Endothelial cell of umbilical vein (primary cell): ENCODE results near the gene FBXW9. TPM values are rescaled to one million over a fixed set of nuclear protein-coding genes. Genes with fewer than 3 reads are reported as not detected.

Experiments
- BruUV-seq: library from RNA; stranded (reverse); fragments of 400-500 nt; replicated peaks from 2 replicates; lab custom pipeline; 2021; lab: Mats Ljungman, UMichigan
- CTCF ChIA-PET: fragments of 300-600, 350-600 bp; sonication (Branson Sonifier 250); formaldehyde crosslinking; loops from one replicate; lab custom pipeline; 2021; ENCODE audit warnings: antibody characterized with exemption, inconsistent platforms; lab: Charles Lee
- POLR2A ChIA-PET: fragments of 300-600, 350-600 bp; sonication (Branson Sonifier 250); formaldehyde crosslinking; loops from one replicate; lab custom pipeline; 2021; ENCODE audit warnings: antibody characterized with exemption, inconsistent platforms; lab: Charles Lee
- DNase-seq: peaks from one replicate; pipeline ENCODE4 v3.0.0-alpha.2; 2011; ENCODE audit warnings: low read depth, low spot score
- FAIRE-seq: peaks from 2 replicates; lab custom pipeline; 2011; peaks lifted over from hg19 to GRCh38; lab: Jason Lieb, UNC
- H2AFZ ChIP-seq: 2 replicates; pipeline ENCODE4 v1.6.0; 2012; ENCODE audit warnings: low read depth, low read length, control low read depth, inconsistent platforms
- H3K27ac ChIP-seq: 2 replicates; pipeline ENCODE4 v1.5.1; 2011; ENCODE audit warnings: low read depth, mild to moderate bottlenecking, control low read depth, low read length, moderate library complexity; ENCODE audit not compliant: insufficient read depth
- H3K27me3 ChIP-seq, 2 experiments: 2 replicates each; pipeline versions ENCODE4 v1.6.0 to v1.6.1; 2011; ENCODE audit warnings: low read length in 2 of 2, mixed read lengths in 1 of 2; ENCODE audit not compliant: control insufficient read depth in 2 of 2, insufficient read depth in 2 of 2
- H3K36me3 ChIP-seq, 2 experiments: 2 replicates in 1 of 2; 3 replicates in 1 of 2; pipeline ENCODE4 v1.5.1; 2011; ENCODE audit warnings: low read length in 2 of 2, mild to moderate bottlenecking in 1 of 2, moderate library complexity in 1 of 2; ENCODE audit not compliant: control insufficient read depth in 2 of 2, insufficient read depth in 2 of 2; ENCODE audit errors: extremely low read depth in 1 of 2
- H3K4me1 ChIP-seq: 3 replicates; pipeline ENCODE4 v1.5.1; 2011; ENCODE audit warnings: mild to moderate bottlenecking, low read length; ENCODE audit not compliant: control insufficient read depth, insufficient read depth; ENCODE audit errors: extremely low read depth
- H3K4me2 ChIP-seq: 2 replicates; pipeline ENCODE4 v1.6.1; 2011; ENCODE audit warnings: low read length, control low read depth, mixed read lengths; ENCODE audit not compliant: insufficient read depth
- H3K4me3 ChIP-seq, 3 experiments: fragments of 200-600 bp in 1 of 3; sonication (generic), shearing (Covaris generic) in 1 of 3; replicated peaks in 1 of 3; 2 replicates each; pipeline ENCODE4 v1.5.1; 2011 to 2016; ENCODE audit warnings: control low read depth in 3 of 3, low read length in 3 of 3, mild to moderate bottlenecking in 2 of 3, inconsistent platforms in 1 of 3, low read depth in 1 of 3, moderate library complexity in 1 of 3; ENCODE audit not compliant: insufficient read depth in 1 of 3
- H3K79me2 ChIP-seq: 2 replicates; pipeline ENCODE4 v1.6.0; 2012; ENCODE audit warnings: low read length, inconsistent platforms; ENCODE audit not compliant: control insufficient read depth, insufficient read depth
- H3K9ac ChIP-seq: replicated peaks from 2 replicates; pipeline ENCODE3; 2011; ENCODE audit warnings: low read length, control low read depth; ENCODE audit not compliant: insufficient read depth; ENCODE audit errors: extremely low read depth
- H3K9me1 ChIP-seq: replicated peaks from 3 replicates; pipeline ENCODE4 v1.6.0; 2011; ENCODE audit warnings: mild to moderate bottlenecking, low read length; ENCODE audit not compliant: control insufficient read depth, insufficient read depth; ENCODE audit errors: extremely low read depth
- H3K9me3 ChIP-seq: replicated peaks from 2 replicates; pipeline ENCODE4 v1.5.1; 2012; ENCODE audit warnings: low read length, inconsistent platforms; ENCODE audit not compliant: control insufficient read depth, insufficient read depth
- H4K20me1 ChIP-seq: replicated peaks from 2 replicates; pipeline ENCODE3; 2011; ENCODE audit warnings: mild to moderate bottlenecking, low read length; ENCODE audit not compliant: control insufficient read depth, insufficient read depth; ENCODE audit errors: extremely low read depth
- EZH2 ChIP-seq: IDR thresholded peaks from 2 replicates; pipeline ENCODE4 v1.6.1; 2012; ENCODE audit warnings: borderline replicate concordance, low read depth, mild to moderate bottlenecking, moderate library complexity, low read length, inconsistent platforms; ENCODE audit not compliant: severe bottlenecking
- FOS ChIP-seq: IDR thresholded peaks from 2 replicates; pipeline ENCODE4 v1.6.1; 2011; ENCODE audit warnings: mild to moderate bottlenecking, low read length, moderate library complexity, borderline replicate concordance; ENCODE audit not compliant: insufficient read depth
- GATA2 ChIP-seq: IDR thresholded peaks from 2 replicates; pipeline ENCODE4 v1.7.0; 2011; ENCODE audit warnings: low read depth, mild to moderate bottlenecking, moderate library complexity, mixed read lengths, low read length; ENCODE audit not compliant: insufficient read length, insufficient read depth
- JUN ChIP-seq: IDR thresholded peaks from 2 replicates; pipeline ENCODE4 v1.6.1; 2011; ENCODE audit warnings: borderline replicate concordance, low read depth; ENCODE audit not compliant: insufficient read length, insufficient read depth
- POLR2A ChIP-seq: IDR thresholded peaks from 2 replicates; pipeline ENCODE4 v1.6.1; 2012; ENCODE audit warnings: low read depth, mild to moderate bottlenecking, control low read depth, low read length
- dilution Hi-C: fragments of 300-500 bp; cut with MboI; formaldehyde crosslinking; loops from one replicate; pipeline ENCODE4 v1.15.0; 2019; ENCODE audit warnings: low sequenced_read_pairs; ENCODE audit not compliant: extremely low pct_ligation_motif_present
- intact Hi-C: fragments of 100-400 bp; cut with micrococcal nuclease; formaldehyde crosslinking; loops from one replicate; pipeline ENCODE4 v1.10.0; 2022
- polyA plus RNA-seq, 4 experiments: library from polyadenylated mRNA; depleted of rRNA in 3 of 4; stranded (reverse) in 3 of 4; unstranded in 1 of 4; fragments of >200 nt; gene quantifications; 2 replicates each; pipeline versions ENCODE4 v1.2.1 to v1.2.3, GENCODE V29; 2011 to 2012; ENCODE audit warnings: missing spikeins in 1 of 4
- total RNA-seq: library from RNA; stranded (reverse); gene quantifications from 2 replicates; pipeline ENCODE4 v1.2.3, GENCODE V29; 2021
- TF ChIP-seq, protein P1 (sequence below), 2 donors: IDR thresholded peaks; 1 replicate in 1 of 2; 2 replicates in 1 of 2; pipeline ENCODE4 v1.5.1; 2011; ENCODE audit warnings: low read length in 2 of 2, mild to moderate bottlenecking in 2 of 2, moderate library complexity in 2 of 2, control low read depth in 1 of 2, inconsistent platforms in 1 of 2, low read depth in 1 of 2; ENCODE audit not compliant: insufficient read depth in 1 of 2; ENCODE audit errors: extremely low read depth in 1 of 2
- TF ChIP-seq, protein P2 (sequence below): IDR thresholded peaks from 2 replicates; pipeline ENCODE4 v1.6.1; 2011; ENCODE audit not compliant: insufficient read depth, insufficient read length

Gene FBXW9
- total and polyA plus RNA-seq, 2 donors (not counting 3 experiments of a cell fraction or from before 2014, with no cell fraction given): 12.4 to 19.3 TPM

DNA sequence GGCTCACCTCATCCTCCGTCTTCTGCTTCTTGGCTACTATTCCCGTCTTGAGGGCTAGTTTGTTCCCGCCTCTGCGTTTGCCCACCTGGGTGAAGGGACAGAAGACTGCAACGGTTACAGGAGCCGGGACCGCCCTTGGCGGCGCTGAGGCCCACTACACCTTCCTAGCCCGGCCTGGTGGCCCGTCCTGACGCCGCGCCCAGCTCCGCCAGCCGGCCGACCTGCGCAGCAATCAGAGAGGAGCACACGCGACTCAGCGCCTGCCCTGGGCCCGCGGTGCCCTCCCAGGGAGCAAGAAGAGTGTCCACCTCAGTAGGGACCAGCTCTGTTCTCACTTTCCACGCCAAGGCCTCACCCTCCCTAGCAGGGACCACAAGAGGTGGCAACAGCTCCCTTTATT, 34.9 kb upstream of the FBXW9 start:
- no peak overlapping the region for H3K9ac ChIP-seq
- peaks cover 9 to 31% of the 10 kb centered on the region in 2 experiments for H3K36me3 ChIP-seq
- H3K9me3 ChIP-seq: no peaks in the 10 kb centered on the region
- dilution Hi-C loops: no loop called here
- no TSS peak for BruUV-seq
- H3K79me2 ChIP-seq: peaks cover 45% of the 10 kb centered on the region
- intact Hi-C loops: loop anchor here (10.0 kb wide), 1 partner anchor 117 kb away; the partner anchor contains the start of genes ZNF490 and ZNF791
- H4K20me1 ChIP-seq: no peaks in the 10 kb centered on the region
- no peak overlapping the region for H2AFZ ChIP-seq
- no peaks in the 10 kb centered on the region for H3K9me1 ChIP-seq
- no peak overlapping the region for H3K4me2 ChIP-seq
- no peak overlapping the region for H3K27ac ChIP-seq
- ChIA-PET CTCF (interaction anchor here (1.3 to 1.7 kb wide), 2 partner anchors 9 to 29 kb away, joined by 3 to 4 read pairs; no protein-coding TSS in a partner anchor), POLR2A (no interaction called here)
- FAIRE-seq (no peak), DNase-seq (no peak)
- no peak overlapping the region for H3K4me3 ChIP-seq
- peaks cover 13% of the 10 kb centered on the region for H3K4me1 ChIP-seq
- no peaks in the 10 kb centered on the region for H3K27me3 ChIP-seq
- TF ChIP-seq, protein P1, sequence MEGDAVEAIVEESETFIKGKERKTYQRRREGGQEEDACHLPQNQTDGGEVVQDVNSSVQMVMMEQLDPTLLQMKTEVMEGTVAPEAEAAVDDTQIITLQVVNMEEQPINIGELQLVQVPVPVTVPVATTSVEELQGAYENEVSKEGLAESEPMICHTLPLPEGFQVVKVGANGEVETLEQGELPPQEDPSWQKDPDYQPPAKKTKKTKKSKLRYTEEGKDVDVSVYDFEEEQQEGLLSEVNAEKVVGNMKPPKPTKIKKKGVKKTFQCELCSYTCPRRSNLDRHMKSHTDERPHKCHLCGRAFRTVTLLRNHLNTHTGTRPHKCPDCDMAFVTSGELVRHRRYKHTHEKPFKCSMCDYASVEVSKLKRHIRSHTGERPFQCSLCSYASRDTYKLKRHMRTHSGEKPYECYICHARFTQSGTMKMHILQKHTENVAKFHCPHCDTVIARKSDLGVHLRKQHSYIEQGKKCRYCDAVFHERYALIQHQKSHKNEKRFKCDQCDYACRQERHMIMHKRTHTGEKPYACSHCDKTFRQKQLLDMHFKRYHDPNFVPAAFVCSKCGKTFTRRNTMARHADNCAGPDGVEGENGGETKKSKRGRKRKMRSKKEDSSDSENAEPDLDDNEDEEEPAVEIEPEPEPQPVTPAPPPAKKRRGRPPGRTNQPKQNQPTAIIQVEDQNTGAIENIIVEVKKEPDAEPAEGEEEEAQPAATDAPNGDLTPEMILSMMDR (IDR thresholded peaks at IDR 0.05; ENCODE audit: extremely low read depth in 1 of 2, insufficient read depth in 1 of 2, low read depth in 1 of 2, low read length in 2 of 2): no peak
- peak; percentile 23 for TF ChIP-seq POLR2A

DNA sequence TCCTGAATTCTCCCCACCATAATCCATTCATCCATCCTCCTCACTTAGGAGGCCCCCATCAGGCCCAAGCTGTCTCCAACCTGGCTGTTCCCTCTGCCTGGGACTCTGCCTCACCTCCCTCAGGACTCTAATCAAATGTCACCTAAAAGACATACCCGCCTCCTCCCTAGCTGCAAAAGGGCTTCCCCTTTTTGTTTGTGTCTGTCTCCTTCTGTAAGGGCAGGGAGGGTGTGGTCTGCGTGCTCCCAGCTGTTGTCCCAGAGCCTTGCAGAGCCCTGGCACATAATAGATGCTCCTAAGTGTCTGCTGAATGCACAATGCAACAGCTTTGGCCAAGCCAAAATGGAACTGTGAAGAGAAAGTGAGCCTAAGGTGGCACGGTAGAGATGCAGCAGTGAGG, 33.6 kb upstream of the FBXW9 start:
- BruUV-seq: no TSS peak
- TF ChIP-seq EZH2 (no peak), GATA2 (no peak), FOS (no peak), JUN (no peak)
- TF ChIP-seq, protein P2, sequence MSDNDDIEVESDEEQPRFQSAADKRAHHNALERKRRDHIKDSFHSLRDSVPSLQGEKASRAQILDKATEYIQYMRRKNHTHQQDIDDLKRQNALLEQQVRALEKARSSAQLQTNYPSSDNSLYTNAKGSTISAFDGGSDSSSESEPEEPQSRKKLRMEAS: no peak
- CTCF ChIA-PET: interaction anchor here (1.7 kb wide), 1 partner anchor 30 kb away, joined by 3 read pairs; no protein-coding TSS in a partner anchor
- Histone ChIP-seq H3K9ac (no peak overlapping the region), H3K36me3 (peaks cover 9 to 31% of the 10 kb centered on the region in 2 experiments), H3K4me3 (no peak overlapping the region), H3K27ac (no peak overlapping the region), H4K20me1 (no peaks in the 10 kb centered on the region), H3K79me2 (peaks cover 45% of the 10 kb centered on the region), H3K9me1 (no peaks in the 10 kb centered on the region), H2AFZ (no peak overlapping the region), H3K27me3 (no peaks in the 10 kb centered on the region), H3K4me2 (no peak overlapping the region), H3K4me1 (peaks cover 13% of the 10 kb centered on the region), H3K9me3 (no peaks in the 10 kb centered on the region)
- intact Hi-C loops: loop anchor here (10.0 kb wide), 1 partner anchor 115 kb away; the partner anchor contains the start of genes ZNF490 and ZNF791
- POLR2A ChIA-PET: no interaction called here
- DNase-seq (no peak), FAIRE-seq (no peak)
- dilution Hi-C loops: no loop called here
